Measurements from ENCODE around the gene BOLL. TPM values are rescaled to one million over a fixed set of nuclear protein-coding genes. Genes with fewer than 3 reads are reported as not detected.
"Not testable (repeated sequence)": the region's sequence is repeated elsewhere in the genome, so short reads cannot be mapped to it uniquely, and the experiment has no call there.

The BOLL gene
- total RNA-seq (2014; rRNA removed; shearing (Covaris generic)), result 0.04 TPM in 1 of 2 replicates, not detected in the other
- polyA plus RNA-seq (2016; fragmentation: Nextera tagmentation; extraction: Ambion mirVana), result 1.1 and 2.0 TPM in 2 replicates
- long read RNA-seq, result 0 reads

GRCh38 chr2:197784956-197785941 is at the start of gene BOLL:
Gene BOLL (minus strand): TSS chr2:197785319. CDS start chr2:197781850, 3,469 bp downstream.
- Histone ChIP-seq H3K79me2 (replicated peaks; ENCODE audit: insufficient read depth) (no peaks in the 10 kb centered on the region), H3K27ac (ENCODE audit: low read depth) (no peak within 1 kb of the TSS), H3F3A (replicated peaks; ENCODE audit: low read depth) (0 out of 2 replicates have a peak, but pooled peaks cover 5% of the 10 kb centered on the region), H3K9me2 (ENCODE audit: insufficient read depth) (no peaks in the 10 kb centered on the region), H3K27me3 (ENCODE audit: insufficient read depth) (peaks cover 34% of the 10 kb centered on the region), H3K4me2 (peak within 1 kb of the TSS; percentile 95), H3K4me3 (peak within 1 kb of the TSS; percentile 79), H3K36me3 (ENCODE audit: insufficient read depth) (no peaks in the 10 kb centered on the region), H4K20me1 (replicated peaks; ENCODE audit: insufficient read depth) (no peaks in the 10 kb centered on the region), H2AFZ (peak within 1 kb of the TSS; percentile 97), H3K4me1 (ENCODE audit: insufficient read depth) (no peaks in the 10 kb centered on the region)
- TF ChIP-seq REST (IDR thresholded peaks at IDR 0.05; ENCODE audit: unreplicated experiment) (no peak), ZNF114 (CRISPR knock-in tag; IDR thresholded peaks at IDR 0.05) (peak; percentile 53; the same call in 1 of the 2 replicates)
- DNase-seq (ENCODE audit: low spot score) (peak; percentile 30), ATAC-seq (no peak; the same call in 2 of the 3 replicates)
- H3K9me3 Mint-ChIP-seq, result peaks cover 11% of the 10 kb centered on the region; the same call in 2 of the 3 replicates
- no peak within 1 kb of the TSS for H3K27ac Mint-ChIP-seq
- H3K36me3 Mint-ChIP-seq (ENCODE audit: low read depth), result peaks cover 3% of the 10 kb centered on the region; the same call in 2 of the 3 replicates
- H3K4me1 Mint-ChIP-seq, result no peaks in the 10 kb centered on the region
- H3K27me3 Mint-ChIP-seq (ENCODE audit: insufficient read depth, low read depth, poor library complexity), result peaks cover 17% of the 10 kb centered on the region
- peak within 1 kb of the TSS; percentile 63 for H3K4me3 Mint-ChIP-seq

GRCh38 chr2:197834771-197835170 is 49.7 kb upstream of the BOLL start:
- H3K4me3 Mint-ChIP-seq; DNase-seq (ENCODE audit: low spot score); H3K4me2 ChIP-seq; H4K20me1 ChIP-seq (replicated peaks; ENCODE audit: insufficient read depth); H3K4me3 ChIP-seq; ATAC-seq; H3K27me3 ChIP-seq (ENCODE audit: insufficient read depth); H3K27ac ChIP-seq (ENCODE audit: low read depth); H3K4me1 Mint-ChIP-seq; H3F3A ChIP-seq (replicated peaks; ENCODE audit: low read depth); H2AFZ ChIP-seq; H3K9me2 ChIP-seq (ENCODE audit: insufficient read depth); H3K36me3 ChIP-seq (ENCODE audit: insufficient read depth); H3K4me1 ChIP-seq (ENCODE audit: insufficient read depth); H3K27me3 Mint-ChIP-seq (ENCODE audit: insufficient read depth, low read depth, poor library complexity); H3K79me2 ChIP-seq (replicated peaks; ENCODE audit: insufficient read depth); H3K27ac Mint-ChIP-seq; H3K9me3 Mint-ChIP-seq; H3K36me3 Mint-ChIP-seq (ENCODE audit: low read depth): not testable (repeated sequence)

GRCh38 chr2:197828464-197829135 is 43.5 kb upstream of the BOLL start:
- Histone ChIP-seq H3K4me2 (no peak overlapping the region), H2AFZ (no peak overlapping the region), H3K9me2 (ENCODE audit: insufficient read depth) (no peaks in the 10 kb centered on the region; the same call in 1 of the 2 replicates), H4K20me1 (replicated peaks; ENCODE audit: insufficient read depth) (no peaks in the 10 kb centered on the region), H3K36me3 (ENCODE audit: insufficient read depth) (no peaks in the 10 kb centered on the region), H3F3A (replicated peaks; ENCODE audit: low read depth) (no peaks in the 10 kb centered on the region), H3K27ac (ENCODE audit: low read depth) (no peak overlapping the region), H3K4me1 (ENCODE audit: insufficient read depth) (peaks cover 12% of the 10 kb centered on the region), H3K27me3 (ENCODE audit: insufficient read depth) (no peaks in the 10 kb centered on the region), H3K4me3 (no peak overlapping the region), H3K79me2 (replicated peaks; ENCODE audit: insufficient read depth) (no peaks in the 10 kb centered on the region)
- Mint-ChIP-seq H3K36me3 (ENCODE audit: low read depth) (no peaks in the 10 kb centered on the region), H3K4me3 (no peak overlapping the region), H3K27me3 (ENCODE audit: insufficient read depth, low read depth, poor library complexity) (no peaks in the 10 kb centered on the region), H3K27ac (no peak overlapping the region), H3K9me3 (no peaks in the 10 kb centered on the region), H3K4me1 (peaks cover 9% of the 10 kb centered on the region; the same call in 2 of the 3 replicates)
- DNase-seq (ENCODE audit: low spot score), result no peak
- TF ChIP-seq STAT1 (IDR thresholded peaks at IDR 0.05; ENCODE audit: unreplicated experiment) (no peak), JUNB (IDR thresholded peaks at IDR 0.05; ENCODE audit: unreplicated experiment) (no peak), NANOG (IDR thresholded peaks at IDR 0.05; ENCODE audit: borderline replicate concordance) (no peak), CREB1 (CRISPR knock-in tag; IDR thresholded peaks at IDR 0.05; ENCODE audit: low read depth) (no peak), POLR2AphosphoS5 (IDR thresholded peaks at IDR 0.05; ENCODE audit: low read depth) (no peak), ZNF114 (CRISPR knock-in tag; IDR thresholded peaks at IDR 0.05) (no peak)
- ATAC-seq, result no peak
